HEK293 (cell line): ENCODE results near the gene KCNK7.

Source experiments
- CTCF ChIA-PET: fragments of 350-600 bp; formaldehyde crosslinking; extraction: SDS; loops from one replicate; lab custom pipeline; 2021; ENCODE audit warnings: antibody characterized with exemption; lab: Yijun Ruan, JAX
- POLR2A ChIA-PET: fragments of 300-600 bp; formaldehyde crosslinking; extraction: SDS; loops from one replicate; lab custom pipeline; 2020; ENCODE audit warnings: antibody characterized with exemption, inconsistent platforms; lab: Yijun Ruan, JAX
- H3K27ac ChIP-seq: fragments of 200-500 bp; sonication (Bioruptor generic); 2 replicates; pipeline ENCODE4 v1.5.1; 2014; ENCODE audit warnings: low read depth, low read length, control low read depth, inconsistent platforms; ENCODE audit errors: extremely low read depth
- H3K36me3 ChIP-seq, 2 experiments: fragments of 200-500 bp in 1 of 2; sonication (Bioruptor generic) in 1 of 2; 1 replicate in 1 of 2; 2 replicates in 1 of 2; pipeline ENCODE4 v1.5.1; 2014 to 2017; ENCODE audit warnings: inconsistent platforms in 2 of 2, low read length in 2 of 2; ENCODE audit not compliant: control insufficient read depth in 2 of 2, insufficient read depth in 1 of 2
- H3K4me1 ChIP-seq: fragments of 200-500 bp; sonication (Bioruptor generic); 2 replicates; pipeline ENCODE4 v1.5.1; 2014; ENCODE audit warnings: mild to moderate bottlenecking, low read length, inconsistent platforms; ENCODE audit not compliant: control insufficient read depth, insufficient read depth
- H3K4me3 ChIP-seq: 2 replicates; pipeline ENCODE4 v1.5.1; 2011; ENCODE audit warnings: low read depth, mild to moderate bottlenecking, control low read depth, low read length, moderate library complexity
- H3K9me3 ChIP-seq: fragments of 200-500 bp; sonication (Bioruptor generic); 2 replicates; pipeline ENCODE4 v1.5.1; 2014; ENCODE audit warnings: low read depth, low read length, inconsistent platforms; ENCODE audit not compliant: control insufficient read depth, insufficient read depth
- ELK4 ChIP-seq: IDR thresholded peaks from 2 replicates; pipeline ENCODE4 v1.6.1; 2011; ENCODE audit warnings: mild to moderate bottlenecking, low read depth, low read length, borderline replicate concordance
- FEZF1 ChIP-seq: fragments of 450-650 bp; formaldehyde crosslinking; IDR thresholded peaks from 2 replicates; pipeline ENCODE4 v1.5.1; 2016; ENCODE audit warnings: missing biosample characterization, missing genetic modification characterization
- GFI1B ChIP-seq: fragments of 450-650 bp; formaldehyde crosslinking; IDR thresholded peaks from 2 replicates; pipeline ENCODE4 v1.5.1; 2016; ENCODE audit warnings: missing biosample characterization, missing genetic modification characterization
- HOXA7 ChIP-seq: sonication (generic); formaldehyde crosslinking; IDR thresholded peaks from 2 replicates; pipeline ENCODE4 v1.8.1; 2022; ENCODE audit warnings: missing genetic modification reagents, borderline replicate concordance
- KLF8 ChIP-seq: fragments of 450-650 bp; formaldehyde crosslinking; IDR thresholded peaks from 2 replicates; pipeline ENCODE4 v1.5.1; 2016; ENCODE audit warnings: missing biosample characterization, missing genetic modification characterization
- PBX3 ChIP-seq: sonication (generic); formaldehyde crosslinking; IDR thresholded peaks from 2 replicates; pipeline ENCODE4 v1.8.1; 2022; ENCODE audit warnings: mild to moderate bottlenecking, moderate library complexity, missing genetic modification reagents
- SCRT1 ChIP-seq: fragments of 450-650 bp; formaldehyde crosslinking; IDR thresholded peaks from 2 replicates; pipeline ENCODE4 v1.5.1; 2016; ENCODE audit warnings: missing biosample characterization, missing genetic modification characterization, borderline replicate concordance
- SP2 ChIP-seq: fragments of 450-650 bp; formaldehyde crosslinking; IDR thresholded peaks from 2 replicates; pipeline ENCODE4 v1.5.1; 2016; ENCODE audit warnings: missing biosample characterization, missing genetic modification characterization
- TRIM28 ChIP-seq: IDR thresholded peaks from 2 replicates; pipeline ENCODE4 v1.6.1; 2011; ENCODE audit warnings: low read length, control low read depth, borderline replicate concordance
- ZBTB1 ChIP-seq: fragments of 450-650 bp; formaldehyde crosslinking; IDR thresholded peaks from 2 replicates; pipeline ENCODE4 v1.5.1; 2016; ENCODE audit warnings: missing biosample characterization, missing genetic modification characterization
- ZBTB7A ChIP-seq: fragments of 450-650 bp; formaldehyde crosslinking; IDR thresholded peaks from 2 replicates; pipeline ENCODE4 v1.5.1; 2016; ENCODE audit warnings: low read depth, missing biosample characterization, missing genetic modification characterization
- ZFP41 ChIP-seq: fragments of 450-650 bp; formaldehyde crosslinking; IDR thresholded peaks from 2 replicates; pipeline ENCODE4 v1.5.1; 2016; ENCODE audit warnings: missing biosample characterization, missing genetic modification characterization, borderline replicate concordance
- ZNF138 ChIP-seq: fragments of 450-650 bp; formaldehyde crosslinking; IDR thresholded peaks from 2 replicates; pipeline ENCODE4 v1.5.1; 2016; ENCODE audit warnings: missing biosample characterization, missing genetic modification characterization, borderline replicate concordance
- ZNF155 ChIP-seq: fragments of 450-650 bp; formaldehyde crosslinking; IDR thresholded peaks from 2 replicates; pipeline ENCODE4 v1.5.1; 2016; ENCODE audit warnings: missing biosample characterization, missing genetic modification characterization
- ZNF16 ChIP-seq: fragments of 450-650 bp; formaldehyde crosslinking; IDR thresholded peaks from 2 replicates; pipeline ENCODE4 v1.5.1; 2016; ENCODE audit warnings: low read depth, missing biosample characterization, missing genetic modification characterization
- ZNF169 ChIP-seq: fragments of 450-650 bp; formaldehyde crosslinking; IDR thresholded peaks from 2 replicates; pipeline ENCODE4 v1.5.1; 2016; ENCODE audit warnings: missing biosample characterization, missing genetic modification characterization
- ZNF24 ChIP-seq: fragments of 450-650 bp; formaldehyde crosslinking; IDR thresholded peaks from 2 replicates; pipeline ENCODE4 v1.5.1; 2016; ENCODE audit warnings: missing biosample characterization, missing genetic modification characterization
- ZNF426 ChIP-seq: fragments of 450-650 bp; formaldehyde crosslinking; IDR thresholded peaks from 2 replicates; pipeline ENCODE4 v1.5.1; 2017; ENCODE audit warnings: missing biosample characterization, missing genetic modification characterization, mild to moderate bottlenecking, inconsistent platforms, moderate library complexity
- ZNF449 ChIP-seq: fragments of 450-650 bp; formaldehyde crosslinking; IDR thresholded peaks from 2 replicates; pipeline ENCODE4 v1.5.1; 2017; ENCODE audit warnings: missing biosample characterization, mild to moderate bottlenecking, missing genetic modification characterization, moderate library complexity
- ZNF488 ChIP-seq: fragments of 450-650 bp; formaldehyde crosslinking; IDR thresholded peaks from 2 replicates; pipeline ENCODE4 v1.5.1; 2016; ENCODE audit warnings: missing biosample characterization, missing genetic modification characterization
- ZNF510 ChIP-seq: fragments of 450-650 bp; formaldehyde crosslinking; IDR thresholded peaks from 2 replicates; pipeline ENCODE4 v1.5.1; 2018; ENCODE audit warnings: mild to moderate bottlenecking, missing genetic modification characterization, missing biosample characterization; ENCODE audit not compliant: insufficient replicate concordance
- ZNF555 ChIP-seq: fragments of 450-650 bp; formaldehyde crosslinking; conservative IDR thresholded peaks from 2 replicates; pipeline ENCODE4 v1.5.1; 2017; ENCODE audit warnings: missing biosample characterization, mild to moderate bottlenecking, missing genetic modification characterization, inconsistent platforms
- ZNF626 ChIP-seq: fragments of 450-650 bp; sonication (Bioruptor Pico); formaldehyde crosslinking; IDR thresholded peaks from 2 replicates; pipeline ENCODE4 v1.5.1; 2018; ENCODE audit warnings: missing biosample characterization, missing genetic modification characterization, inconsistent platforms
- ZNF654 ChIP-seq: fragments of 450-650 bp; formaldehyde crosslinking; IDR thresholded peaks from 2 replicates; pipeline ENCODE4 v1.5.1; 2016; ENCODE audit warnings: low read depth, missing biosample characterization, missing genetic modification characterization
- ZNF701 ChIP-seq: fragments of 450-650 bp; formaldehyde crosslinking; IDR thresholded peaks from 2 replicates; pipeline ENCODE4 v1.5.1; 2016; ENCODE audit warnings: missing biosample characterization, missing genetic modification characterization
- ZNF707 ChIP-seq: fragments of 450-650 bp; formaldehyde crosslinking; IDR thresholded peaks from 2 replicates; pipeline ENCODE4 v1.5.1; 2016; ENCODE audit warnings: missing biosample characterization, missing genetic modification characterization
- ZNF747 ChIP-seq: fragments of 450-650 bp; formaldehyde crosslinking; IDR thresholded peaks from 2 replicates; pipeline ENCODE4 v1.5.1; 2016; ENCODE audit warnings: missing biosample characterization, missing genetic modification characterization
- ZSCAN16 ChIP-seq: fragments of 450-650 bp; formaldehyde crosslinking; IDR thresholded peaks from 2 replicates; pipeline ENCODE4 v1.5.1; 2016; ENCODE audit warnings: missing biosample characterization, missing genetic modification characterization
- ZSCAN18 ChIP-seq: fragments of 450-650 bp; formaldehyde crosslinking; IDR thresholded peaks from 2 replicates; pipeline ENCODE4 v1.5.1; 2016; ENCODE audit warnings: missing biosample characterization, missing genetic modification characterization

KCNK7 gene

GRCh38 chr11:65595131-65595530 lies 469 bp downstream of the KCNK7 start:
- ChIA-PET POLR2A (interaction anchor here (1.2 to 1.4 kb wide), 5 partner anchors 9 to 117 kb away, joined by 3 to 9 read pairs (median 6); partner anchors contain the start of genes KAT5 and PCNX3), CTCF (interaction anchor here (0.6 to 2.6 kb wide), 5 partner anchors 9 to 43 kb away, joined by 3 to 26 read pairs (median 4); partner anchors contain the start of genes EHBP1L1, FAM89B and ZNRD2)
- Histone ChIP-seq H3K9me3 (no peaks in the 10 kb centered on the region), H3K4me1 (no peaks in the 10 kb centered on the region), H3K36me3 (peaks cover 0 to 21% of the 10 kb centered on the region in 2 experiments; a peak in 1 of 3 replicates), H3K27ac (no peak overlapping the region), H3K4me3 (no peak overlapping the region)
- no peak for TF ChIP-seq ZNF555 (tag by site-specific recombination)
- no peak for TF ChIP-seq ZSCAN16
- no peak for TF ChIP-seq ZNF488 (tag by site-specific recombination)
- no peak for TF ChIP-seq ZNF626 (tag by site-specific recombination)
- no peak for TF ChIP-seq GFI1B (tag by site-specific recombination)
- TF ChIP-seq ZNF747 (tag by site-specific recombination): no peak
- TF ChIP-seq ZNF449 (tag by site-specific recombination): no peak
- no peak for TF ChIP-seq ZSCAN18 (tag by site-specific recombination)
- TF ChIP-seq ZFP41: no peak
- TF ChIP-seq ZNF707 (tag by site-specific recombination): no peak
- no peak for TF ChIP-seq ELK4
- no peak for TF ChIP-seq TRIM28
- TF ChIP-seq ZNF24 (tag by site-specific recombination): no peak
- no peak for TF ChIP-seq ZNF701

- Histone ChIP-seq H3K27ac (no peak overlapping the region), H3K4me1 (no peaks in the 10 kb centered on the region), H3K9me3 (no peaks in the 10 kb centered on the region), H3K4me3 (no peak overlapping the region), H3K36me3 (peaks cover 0 to 14% of the 10 kb centered on the region in 2 experiments; a peak in 1 of 3 replicates)
- CTCF ChIA-PET: interaction anchor here (0.6 to 4.1 kb wide), 25 partner anchors 8 to 1011 kb away, joined by 3 to 46 read pairs (median 4); partner anchors contain the start of genes EHBP1L1, FAM89B, MAP3K11 and PCNX3
- POLR2A ChIA-PET: interaction anchor here (1.1 to 2.0 kb wide), 5 partner anchors 9 to 119 kb away, joined by 3 to 8 read pairs (median 6); partner anchors contain the start of genes FAM89B, KAT5 and PCNX3
- TF ChIP-seq KLF8: no peak
- TF ChIP-seq ZNF169: no peak
- no peak for TF ChIP-seq ZNF426 (tag by site-specific recombination)
- TF ChIP-seq HOXA7 (CRISPR knock-in tag): no peak
- TF ChIP-seq ZBTB1 (tag by site-specific recombination): no peak
- TF ChIP-seq FEZF1 (tag by site-specific recombination): no peak
- TF ChIP-seq ZNF155 (tag by site-specific recombination): no peak
- TF ChIP-seq ZNF510: no peak
- TF ChIP-seq ZBTB7A (tag by site-specific recombination): no peak
- no peak for TF ChIP-seq SCRT1
- TF ChIP-seq ZNF654 (tag by site-specific recombination): 0 out of 2 replicates have a peak, but pooled peaks have one; percentile 3
- TF ChIP-seq PBX3 (CRISPR knock-in tag): no peak
- no peak for TF ChIP-seq ZNF138 (tag by site-specific recombination)
- no peak for TF ChIP-seq SP2
- no peak for TF ChIP-seq ZNF16
Measured at GRCh38 chr11:65593518-65594414, 1.8 kb downstream of the KCNK7 start.
